Stomach (tissue), 4 donors: ENCODE measurements around the gene MICALL1.

Experiments used
- CTCF ChIP-seq, 7 experiments: fragments of 450-650 bp in 4 of 7; fragments of 200-600 bp in 3 of 7; sonication (generic) in 3 of 7; IDR thresholded peaks; one replicate each; pipeline ENCODE4 v1.5.1; 2016 to 2019; ENCODE audit warnings: antibody characterized with exemption in 7 of 7, control low read depth in 2 of 7, mild to moderate bottlenecking in 1 of 7
- POLR2AphosphoS5 ChIP-seq, 3 donors: sonication (generic); formaldehyde crosslinking; IDR thresholded peaks; one replicate each; pipeline ENCODE4 v1.6.1; 2016; ENCODE audit warnings: antibody characterized with exemption in 3 of 3

- TF ChIP-seq CTCF (IDR thresholded peaks at IDR 0.05) (no peak), POLR2AphosphoS5 (IDR thresholded peaks at IDR 0.05) (no peak)
Observed at GRCh38 chr22:37906364-37907008, 389 bp downstream of the MICALL1 start.
